ENCODE measurements around the gene PTBP1. TPM values are rescaled to one million over a fixed set of nuclear protein-coding genes. Genes with fewer than 3 reads are reported as not detected.

PTBP1 gene
- polyA plus RNA-seq, 1 donor from 2014 or later, result 27.3 TPM

- peak overlapping the region; percentile 10 for H3K4me3 ChIP-seq (ENCODE audit: low read length)
- no peaks in the 10 kb centered on the region for H3K36me3 ChIP-seq (ENCODE audit: insufficient read depth, low read length)
- no peaks in the 10 kb centered on the region for H3K9me2 ChIP-seq (ENCODE audit: insufficient read depth, low read length)
- H2AFZ ChIP-seq (ENCODE audit: low read depth, low read length), result no peak overlapping the region
- no peak overlapping the region for H3K9ac ChIP-seq (ENCODE audit: low read length)
- TF ChIP-seq MXI1 (conservative IDR thresholded peaks at IDR 0.05; ENCODE audit: poor library complexity, severe bottlenecking), result no peak
- TF ChIP-seq REST (IDR thresholded peaks at IDR 0.05; ENCODE audit: borderline replicate concordance), result no peak
- TF ChIP-seq POLR2AphosphoS5 (IDR thresholded peaks at IDR 0.05), result no peak
- no peak for TF ChIP-seq TAF1 (IDR thresholded peaks at IDR 0.05; ENCODE audit: low read depth)
- TF ChIP-seq RAD21 (conservative IDR thresholded peaks at IDR 0.05), result no peak
- TF ChIP-seq EP300 (conservative IDR thresholded peaks at IDR 0.05; ENCODE audit: poor library complexity, severe bottlenecking), result no peak
- no peak for TF ChIP-seq SMC3 (conservative IDR thresholded peaks at IDR 0.05; ENCODE audit: poor library complexity)
- TF ChIP-seq EZH2 (IDR thresholded peaks at IDR 0.05; ENCODE audit: borderline replicate concordance, insufficient read depth, low read length, poor library complexity, severe bottlenecking), result no peak
- TF ChIP-seq CTCF (IDR thresholded peaks at IDR 0.05; ENCODE audit: poor library complexity, severe bottlenecking), result no peak
- H3K9me3 ChIP-seq (ENCODE audit: low read length), result no peaks in the 10 kb centered on the region
- H3K27ac ChIP-seq (ENCODE audit: low read length), result no peak overlapping the region
- H4K20me1 ChIP-seq (ENCODE audit: insufficient read depth), result peaks cover 50% of the 10 kb centered on the region
- peaks cover 62% of the 10 kb centered on the region for H3K79me2 ChIP-seq (replicated peaks; ENCODE audit: insufficient read depth, low read length)
- no peak overlapping the region for H3K4me2 ChIP-seq (ENCODE audit: low read length)
- H3K27me3 ChIP-seq (ENCODE audit: insufficient read depth, low read depth, low read length), result no peaks in the 10 kb centered on the region
- H3F3A ChIP-seq (ENCODE audit: insufficient read depth, low read length, poor library complexity, severe bottlenecking), result no peaks in the 10 kb centered on the region
Observed at GRCh38 chr19:800360-801029, 3.2 kb downstream of the PTBP1 start.

- no peak overlapping the region for H3K4me2 ChIP-seq (ENCODE audit: low read length)
Observed at GRCh38 chr19:801030-801860, 4.0 kb downstream of the PTBP1 start.

More at GRCh38 chr19:801030-801860, 4.0 kb downstream of the PTBP1 start:
- Histone ChIP-seq H3K36me3 (ENCODE audit: insufficient read depth, low read length) (no peaks in the 10 kb centered on the region), H3K9me3 (ENCODE audit: low read length) (no peaks in the 10 kb centered on the region), H3K79me2 (replicated peaks; ENCODE audit: insufficient read depth, low read length) (peaks cover 62% of the 10 kb centered on the region), H3K9ac (ENCODE audit: low read length) (no peak overlapping the region), H3K27ac (ENCODE audit: low read length) (no peak overlapping the region), H3K27me3 (ENCODE audit: insufficient read depth, low read depth, low read length) (no peaks in the 10 kb centered on the region), H3K9me2 (ENCODE audit: insufficient read depth, low read length) (no peaks in the 10 kb centered on the region), H3K4me3 (ENCODE audit: low read length) (no peak overlapping the region), H4K20me1 (ENCODE audit: insufficient read depth) (peaks cover 50% of the 10 kb centered on the region), H2AFZ (ENCODE audit: low read depth, low read length) (no peak overlapping the region), H3F3A (ENCODE audit: insufficient read depth, low read length, poor library complexity, severe bottlenecking) (no peaks in the 10 kb centered on the region)
- no peak for TF ChIP-seq RAD21 (conservative IDR thresholded peaks at IDR 0.05)
- TF ChIP-seq POLR2AphosphoS5 (IDR thresholded peaks at IDR 0.05), result no peak
- TF ChIP-seq CTCF (IDR thresholded peaks at IDR 0.05; ENCODE audit: poor library complexity, severe bottlenecking), result no peak
- no peak for TF ChIP-seq REST (IDR thresholded peaks at IDR 0.05; ENCODE audit: borderline replicate concordance)
- TF ChIP-seq MXI1 (conservative IDR thresholded peaks at IDR 0.05; ENCODE audit: poor library complexity, severe bottlenecking), result no peak
